ENCODE data around the gene GPR31. TPM values are rescaled to one million over a fixed set of nuclear protein-coding genes. Genes with fewer than 3 reads are reported as not detected.

Gene GPR31
- total RNA-seq, 1 experiment from 2014 or later, result not detected

DNA sequence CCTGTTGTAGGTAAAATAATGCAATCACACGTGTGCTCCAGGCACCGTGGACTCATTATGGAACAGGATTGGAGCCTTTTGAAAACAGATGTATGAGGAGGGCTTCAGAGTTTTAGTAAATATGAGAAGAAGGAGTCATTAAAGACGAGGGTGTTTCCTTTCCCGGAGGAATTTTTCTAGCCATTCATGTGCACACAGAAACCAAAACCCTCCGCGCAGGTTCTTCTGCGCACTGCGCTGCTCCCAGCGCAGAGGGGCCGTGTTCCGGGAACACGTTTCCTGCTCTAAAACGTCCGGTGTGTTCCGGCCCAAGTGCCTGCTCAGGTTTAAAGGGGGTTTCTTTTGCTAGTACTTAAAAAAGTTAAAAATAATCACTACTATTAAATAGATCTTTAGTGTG is 11.6 kb downstream of the GPR31 start:
- Histone ChIP-seq H2BK120ac (ENCODE audit: low read depth, low read length, poor library complexity, severe bottlenecking) (no peak overlapping the region), H3K23me2 (ENCODE audit: insufficient read length, low read depth, low read length, poor library complexity, severe bottlenecking) (no peaks in the 10 kb centered on the region), H2BK5ac (ENCODE audit: insufficient read length, low read length) (no peak overlapping the region), H4K8ac (replicated peaks; ENCODE audit: insufficient read length, low read depth, low read length) (no peak overlapping the region), H3K18ac (ENCODE audit: insufficient read length, low read depth, low read length) (no peak overlapping the region), H3K4me1 (ENCODE audit: insufficient read depth, low read length) (peaks cover 4% of the 10 kb centered on the region), H3K27me3 (ENCODE audit: insufficient read depth, low read length) (no peaks in the 10 kb centered on the region; the same call in 1 of the 2 replicates), H3K23ac (ENCODE audit: insufficient read length, low read depth, low read length) (no peak overlapping the region), H4K91ac (ENCODE audit: insufficient read length, low read depth, low read length) (no peak overlapping the region), H3T11ph (ENCODE audit: low read length) (no peak overlapping the region), H4K5ac (ENCODE audit: insufficient read length, low read depth, low read length) (no peak overlapping the region), H3K4me2 (ENCODE audit: insufficient read depth, insufficient read length, low read length) (no peak overlapping the region), H3K79me1 (ENCODE audit: insufficient read depth, low read depth, low read length, poor library complexity, severe bottlenecking) (no peaks in the 10 kb centered on the region), H2BK12ac (ENCODE audit: insufficient read length, low read depth, low read length) (no peak overlapping the region), H2BK20ac (ENCODE audit: low read depth, low read length, poor library complexity, severe bottlenecking) (no peak overlapping the region), H3K79me2 (ENCODE audit: insufficient read depth, low read length) (no peaks in the 10 kb centered on the region), H2BK15ac (ENCODE audit: low read depth, low read length) (no peak overlapping the region), H3K14ac (ENCODE audit: insufficient read depth, low read length) (no peak overlapping the region), H4K20me1 (ENCODE audit: control insufficient read depth, insufficient read depth, insufficient read length) (no peaks in the 10 kb centered on the region), H3K9ac (ENCODE audit: extremely low read depth, insufficient read length, low read length) (no peak overlapping the region), H2AFZ (ENCODE audit: low read length) (no peak overlapping the region), H3K4ac (ENCODE audit: low read depth, low read length) (no peak overlapping the region), H3K56ac (ENCODE audit: insufficient read length, low read depth, low read length) (no peak overlapping the region), H3K27ac (ENCODE audit: insufficient read length, low read depth, low read length) (no peak overlapping the region), H3K9me3 (ENCODE audit: control insufficient read depth, low read depth, low read length) (no peaks in the 10 kb centered on the region), H2AK5ac (ENCODE audit: insufficient read length, low read length) (no peak overlapping the region)
- no peak for DNase-seq
- peaks cover 17 to 19% of the 10 kb centered on the region in 2 experiments for H3K9me3 Mint-ChIP-seq
- H3K27ac Mint-ChIP-seq, result no peak overlapping the region
- peak overlapping the region in 1 of 2 experiments; percentile 78; a peak in 1 of 5 replicates for H3K4me3 Mint-ChIP-seq
- H3K27me3 Mint-ChIP-seq (ENCODE audit: low read depth), result peaks cover 29% of the 10 kb centered on the region
- TF ChIP-seq, protein P1, sequence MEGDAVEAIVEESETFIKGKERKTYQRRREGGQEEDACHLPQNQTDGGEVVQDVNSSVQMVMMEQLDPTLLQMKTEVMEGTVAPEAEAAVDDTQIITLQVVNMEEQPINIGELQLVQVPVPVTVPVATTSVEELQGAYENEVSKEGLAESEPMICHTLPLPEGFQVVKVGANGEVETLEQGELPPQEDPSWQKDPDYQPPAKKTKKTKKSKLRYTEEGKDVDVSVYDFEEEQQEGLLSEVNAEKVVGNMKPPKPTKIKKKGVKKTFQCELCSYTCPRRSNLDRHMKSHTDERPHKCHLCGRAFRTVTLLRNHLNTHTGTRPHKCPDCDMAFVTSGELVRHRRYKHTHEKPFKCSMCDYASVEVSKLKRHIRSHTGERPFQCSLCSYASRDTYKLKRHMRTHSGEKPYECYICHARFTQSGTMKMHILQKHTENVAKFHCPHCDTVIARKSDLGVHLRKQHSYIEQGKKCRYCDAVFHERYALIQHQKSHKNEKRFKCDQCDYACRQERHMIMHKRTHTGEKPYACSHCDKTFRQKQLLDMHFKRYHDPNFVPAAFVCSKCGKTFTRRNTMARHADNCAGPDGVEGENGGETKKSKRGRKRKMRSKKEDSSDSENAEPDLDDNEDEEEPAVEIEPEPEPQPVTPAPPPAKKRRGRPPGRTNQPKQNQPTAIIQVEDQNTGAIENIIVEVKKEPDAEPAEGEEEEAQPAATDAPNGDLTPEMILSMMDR (conservative IDR thresholded peaks at IDR 0.05), result no peak
- peaks cover 40 to 53% of the 10 kb centered on the region in 2 experiments for H3K4me1 Mint-ChIP-seq
- peaks cover 5 to 30% (median 15%) of the 10 kb centered on the region in 3 experiments; a peak in 5 of 7 replicates for H3K36me3 Mint-ChIP-seq (ENCODE audit: insufficient read depth in 1 of 3, low read depth in 3 of 3)
- no CpG with 5 or more reads among the region's 15 CpGs for WGBS (ENCODE audit: extremely low coverage, insufficient read length, low lambda C conversion rate)

Measured in H9 (cell line).